GM10248 (cell line): Measurements from ENCODE around the gene APOL2.
"Not testable (repeated sequence)": the region's sequence is repeated elsewhere in the genome, so short reads cannot be mapped to it uniquely, and the experiment has no call there.

Source experiments
- CTCF ChIA-PET: fragments of 300-600 bp; sonication (Branson Sonifier 250); formaldehyde crosslinking; extraction: SDS; loops from one replicate; lab custom pipeline; 2021; ENCODE audit warnings: antibody characterized with exemption; lab: Yijun Ruan, JAX
- POLR2A ChIA-PET: fragments of 350-650 bp; sonication (Branson Sonifier 250); formaldehyde crosslinking; extraction: SDS; loops from one replicate; lab custom pipeline; 2020; ENCODE audit warnings: antibody characterized with exemption; lab: Yijun Ruan, JAX
- DNase-seq: peaks from one replicate; pipeline ENCODE4 v3.0.0; 2012; ENCODE audit errors: extremely low spot score
- TF ChIP-seq, protein P1 (sequence below): IDR thresholded peaks from 2 replicates; pipeline ENCODE4 v1.5.1; 2012; ENCODE audit warnings: mild to moderate bottlenecking, low read depth; ENCODE audit errors: extremely low read depth, missing control alignments, control extremely low read depth

The APOL2 gene

DNA sequence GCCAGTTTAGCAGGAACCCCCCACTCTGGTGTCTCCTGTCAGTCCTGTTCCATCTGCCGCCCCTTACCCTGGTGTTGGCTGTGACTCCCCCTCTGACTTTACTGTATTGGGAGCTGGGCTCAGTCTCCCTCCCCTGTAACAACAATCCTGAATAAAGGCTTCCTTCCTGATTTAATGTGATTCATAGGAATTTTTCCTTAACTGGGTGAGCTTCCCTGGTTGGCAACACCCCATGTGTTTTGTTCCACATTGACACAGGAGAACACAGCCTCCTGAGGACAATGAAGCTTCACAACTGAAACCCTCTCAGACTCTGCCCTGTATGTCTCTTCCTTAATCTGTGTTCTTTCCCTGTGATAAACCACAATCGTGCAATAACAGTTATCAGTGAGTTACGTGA is 46.2 kb downstream of the APOL2 start:
- TF ChIP-seq, protein P1, sequence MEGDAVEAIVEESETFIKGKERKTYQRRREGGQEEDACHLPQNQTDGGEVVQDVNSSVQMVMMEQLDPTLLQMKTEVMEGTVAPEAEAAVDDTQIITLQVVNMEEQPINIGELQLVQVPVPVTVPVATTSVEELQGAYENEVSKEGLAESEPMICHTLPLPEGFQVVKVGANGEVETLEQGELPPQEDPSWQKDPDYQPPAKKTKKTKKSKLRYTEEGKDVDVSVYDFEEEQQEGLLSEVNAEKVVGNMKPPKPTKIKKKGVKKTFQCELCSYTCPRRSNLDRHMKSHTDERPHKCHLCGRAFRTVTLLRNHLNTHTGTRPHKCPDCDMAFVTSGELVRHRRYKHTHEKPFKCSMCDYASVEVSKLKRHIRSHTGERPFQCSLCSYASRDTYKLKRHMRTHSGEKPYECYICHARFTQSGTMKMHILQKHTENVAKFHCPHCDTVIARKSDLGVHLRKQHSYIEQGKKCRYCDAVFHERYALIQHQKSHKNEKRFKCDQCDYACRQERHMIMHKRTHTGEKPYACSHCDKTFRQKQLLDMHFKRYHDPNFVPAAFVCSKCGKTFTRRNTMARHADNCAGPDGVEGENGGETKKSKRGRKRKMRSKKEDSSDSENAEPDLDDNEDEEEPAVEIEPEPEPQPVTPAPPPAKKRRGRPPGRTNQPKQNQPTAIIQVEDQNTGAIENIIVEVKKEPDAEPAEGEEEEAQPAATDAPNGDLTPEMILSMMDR, result no peak
- no peak for DNase-seq
- ChIA-PET POLR2A (no interaction called here), CTCF (interaction anchor here (0.7 to 3.9 kb wide), 5 partner anchors 13 to 93 kb away, joined by 3 to 21 read pairs (median 8); partner anchors contain the start of gene APOL2)

DNA sequence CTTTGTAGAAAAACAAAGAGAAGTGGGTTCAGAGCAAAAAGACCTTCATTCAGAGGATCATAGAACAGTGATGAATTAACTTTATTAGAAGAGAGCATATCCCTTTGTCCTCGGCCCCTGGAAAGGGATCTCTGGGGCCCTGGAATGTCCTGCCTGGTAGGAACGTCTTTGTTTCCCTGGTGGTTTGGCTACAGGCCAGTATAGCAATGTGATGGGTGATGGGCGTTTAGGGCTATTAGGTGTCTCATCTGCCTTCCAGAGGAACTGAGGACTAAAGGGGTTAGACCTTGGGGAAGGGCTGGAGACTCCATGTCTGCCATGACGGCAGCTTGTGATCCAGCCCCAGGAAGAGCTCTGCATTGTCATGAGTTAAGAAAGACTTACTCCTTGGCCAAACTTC is 46.8 kb downstream of the APOL2 start:
- POLR2A ChIA-PET, result no interaction called here
- no peak for DNase-seq

DNA sequence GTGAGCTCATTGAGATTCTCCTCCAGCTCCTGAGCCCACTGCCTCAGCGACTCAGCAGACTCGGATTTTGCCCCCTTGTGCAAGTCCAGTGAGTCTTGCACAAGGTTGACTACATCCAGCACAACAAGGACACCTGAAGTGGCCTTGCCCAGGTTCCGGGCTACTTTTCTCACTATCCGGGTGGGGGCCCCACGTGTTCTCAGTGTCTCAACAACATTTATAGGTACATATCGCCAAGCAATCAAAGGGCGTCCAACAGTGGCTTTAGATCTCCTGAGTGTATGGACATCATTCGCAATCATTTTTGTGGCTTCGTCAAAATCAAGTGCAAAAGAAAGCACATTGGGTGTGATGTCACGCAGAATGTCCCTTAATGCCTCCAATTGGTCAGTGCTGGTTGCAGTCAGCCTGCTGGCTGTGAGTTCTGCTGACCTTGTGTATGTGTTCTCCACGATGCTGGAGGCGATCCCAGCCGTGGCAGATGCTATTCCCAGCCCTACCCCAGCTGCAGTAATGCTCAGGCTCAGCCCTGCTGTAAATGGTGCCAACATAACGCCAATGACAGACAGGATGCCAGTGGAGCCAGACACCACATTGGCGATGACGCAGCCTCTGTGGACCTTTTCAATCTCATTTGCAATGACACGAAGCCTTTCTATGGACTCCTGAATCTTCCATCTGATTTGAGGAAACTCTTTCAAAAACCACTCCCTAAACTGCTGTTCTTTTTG is 48.1 kb downstream of the APOL2 start:
- POLR2A ChIA-PET, result no interaction called here

More for the DNA sequence above, 46.8 kb downstream of the APOL2 start:
- CTCF ChIA-PET, result interaction anchor here (0.7 to 3.9 kb wide), 4 partner anchors 13 to 94 kb away, joined by 3 to 21 read pairs (median 13); partner anchors contain the start of gene APOL2
- TF ChIP-seq, protein P1, result no peak

DNA sequence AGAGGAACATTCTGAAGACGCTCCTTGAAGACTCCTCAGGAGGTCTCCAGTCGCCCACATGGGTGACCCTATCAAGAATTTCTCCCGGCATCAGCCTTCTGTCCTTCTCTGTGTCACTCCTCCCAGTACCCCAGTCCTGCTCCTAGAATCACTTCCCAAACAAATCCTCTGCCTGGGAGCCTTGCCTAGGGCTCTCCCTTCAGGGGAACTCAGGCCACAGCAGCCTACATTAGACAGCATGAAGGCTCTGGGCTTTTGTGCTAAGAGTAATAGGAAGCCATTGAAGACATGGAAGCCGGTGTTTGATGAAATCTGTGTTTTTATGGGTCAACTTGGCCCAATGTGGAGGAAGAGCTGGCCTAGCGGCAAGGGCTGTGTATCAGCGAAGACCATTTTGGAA is 51.5 kb downstream of the APOL2 start:
- POLR2A ChIA-PET, DNase-seq, CTCF ChIA-PET: not testable (repeated sequence)

More for the DNA sequence above, 48.1 kb downstream of the APOL2 start:
- DNase-seq, result no peak
- TF ChIP-seq, protein P1, result no peak
- CTCF ChIA-PET, result interaction anchor here (1.4 to 3.2 kb wide), 3 partner anchors 11 to 87 kb away, joined by 5 to 21 read pairs (median 8); partner anchors contain the start of gene APOL2

DNA sequence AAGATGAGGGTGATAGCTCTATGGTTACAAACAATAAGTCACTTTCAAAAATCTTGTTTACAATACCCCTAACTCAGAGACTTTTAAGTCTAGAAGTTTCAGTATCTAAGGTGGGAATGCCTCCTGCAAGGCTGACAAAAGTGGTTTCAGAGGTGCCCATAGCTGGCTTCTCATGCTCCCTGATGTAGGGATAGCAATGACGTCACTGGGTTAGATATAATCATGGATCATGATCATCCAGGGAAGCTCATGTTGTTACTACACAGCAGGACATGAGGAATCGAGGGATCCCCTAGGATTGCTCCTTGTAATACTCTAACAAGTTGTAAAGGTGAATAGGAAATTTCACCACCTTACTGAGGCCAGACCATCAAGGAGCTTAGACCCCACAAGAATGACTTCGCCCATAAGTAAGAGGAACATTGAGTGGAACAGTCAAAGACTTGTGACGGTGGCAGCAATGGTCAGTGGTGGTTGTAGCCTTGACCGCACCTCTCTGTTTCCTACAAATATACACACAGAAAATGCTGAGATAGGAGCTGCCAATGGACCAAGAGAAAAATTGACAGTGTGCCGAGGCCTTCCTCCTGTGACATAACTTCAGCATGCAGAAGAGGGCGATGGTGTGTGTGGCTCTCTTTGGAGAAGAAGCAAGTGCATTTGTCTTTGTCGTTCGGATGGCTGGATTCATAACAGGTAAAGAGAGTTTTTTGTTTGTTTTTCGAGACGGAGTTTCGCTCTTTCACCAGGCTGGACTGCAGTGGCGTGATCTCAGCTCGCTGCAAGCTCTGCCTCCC is 53.3 kb downstream of the APOL2 start:
- no peak for DNase-seq
- POLR2A ChIA-PET, result no interaction called here
- TF ChIP-seq, protein P1, result no peak
- CTCF ChIA-PET, result interaction anchor here (0.9 to 1.6 kb wide), 5 partner anchors 10 to 86 kb away, joined by 3 to 5 read pairs (median 3); partner anchors contain the start of gene APOL2

DNA sequence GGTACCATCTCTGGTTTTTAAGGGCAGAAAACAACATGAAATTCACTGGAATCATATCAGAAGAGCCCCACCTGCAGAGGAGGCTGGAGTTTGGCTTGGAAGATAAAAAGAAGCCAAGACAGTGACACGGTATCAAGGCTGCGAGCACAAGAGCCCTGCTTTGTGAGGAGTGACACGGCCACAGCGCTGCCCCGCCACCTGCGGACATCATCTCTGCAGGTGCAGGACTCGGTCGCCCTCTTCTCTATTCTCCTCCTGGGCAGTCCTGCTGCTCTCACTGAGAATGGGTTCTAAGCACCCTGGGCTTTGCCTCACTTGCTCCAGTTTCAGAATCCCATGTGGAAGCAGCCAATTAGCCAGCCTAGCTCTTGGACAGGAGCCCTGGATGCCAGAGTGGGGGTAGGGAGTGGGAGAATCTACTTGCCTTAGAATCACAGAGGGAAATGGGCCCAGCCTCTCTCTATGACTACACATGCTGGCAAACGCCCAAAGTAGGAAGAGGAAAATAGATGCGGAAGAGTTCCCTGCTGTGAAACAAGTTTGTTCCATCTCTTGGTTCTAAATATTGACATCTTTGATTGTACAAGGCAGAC is 54.8 kb downstream of the APOL2 start:
- CTCF ChIA-PET, result interaction anchor here (1.6 to 8.4 kb wide), 2 partner anchors 11 to 42 kb away, joined by 5 to 88 read pairs; no protein-coding TSS in a partner anchor
- TF ChIP-seq, protein P1, result no peak
- no peak for DNase-seq
- POLR2A ChIA-PET, result no interaction called here
